ENCODE results near the gene KIAA0753. TPM values are rescaled to one million over a fixed set of nuclear protein-coding genes. Genes with fewer than 3 reads are reported as not detected.
A peak's percentile ranks its signal among the peaks of the same experiment; 100 is the strongest.

The KIAA0753 gene
- total and polyA plus RNA-seq, 4 donors: 5.3 to 31.9 (median 12.8) TPM

DNA sequence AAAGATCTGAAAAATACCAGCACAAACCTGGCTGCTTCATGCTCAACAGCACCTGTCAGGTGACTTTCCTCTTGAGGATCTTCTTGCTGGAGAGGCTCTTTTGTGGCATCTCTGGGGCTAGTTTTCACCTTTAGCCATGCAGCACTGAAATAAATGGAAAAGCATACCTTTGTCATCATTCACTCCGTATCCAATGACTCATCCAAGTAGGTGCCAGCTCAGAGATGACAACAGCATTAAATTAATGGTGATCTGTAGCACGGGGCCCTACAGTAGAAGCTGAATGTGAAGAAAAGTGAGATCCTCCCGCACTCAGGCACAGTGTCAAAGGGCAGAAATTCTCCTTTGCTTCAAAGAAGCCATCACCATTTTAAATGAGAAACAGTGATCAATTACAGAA lies 32.2 kb downstream of the KIAA0753 start:
- H3K36me3 ChIP-seq (ENCODE audit: control insufficient read depth in 4 of 4, insufficient read depth in 4 of 4, low read length in 4 of 4): peaks cover 15 to 62% (median 41%) of the 10 kb centered on the region in 4 donors
- peaks cover 0 to 6% (median 2%) of the 10 kb centered on the region in 5 donors for H3K4me1 ChIP-seq (ENCODE audit: control insufficient read depth in 5 of 5, insufficient read depth in 5 of 5, low read length in 5 of 5)
- H3K9ac ChIP-seq (ENCODE audit: insufficient read depth in 1 of 2, low read length in 2 of 2): no peak overlapping the region
- H3K9me3 ChIP-seq (ENCODE audit: control insufficient read depth in 4 of 4, insufficient read depth in 3 of 4, low read length in 3 of 4): no peaks in the 10 kb centered on the region
- TF ChIP-seq CTCF (IDR thresholded peaks at IDR 0.05; ENCODE audit: control extremely low read depth, extremely low read depth): no peak
- H3K4me3 ChIP-seq: no peak overlapping the region
- H3K27ac ChIP-seq (ENCODE audit: low read depth in 1 of 2, low read length in 1 of 2): no peak overlapping the region
- no peak for ATAC-seq (ENCODE audit: insufficient read depth, low FRiP score)
- H3K27me3 ChIP-seq (ENCODE audit: control insufficient read depth in 3 of 3, insufficient read depth in 3 of 3, low read length in 2 of 3): no peaks in the 10 kb centered on the region
- 92 to 94% methylated on average over 3 of the region's 3 CpGs for WGBS, 2 donors
- DNase-seq: no peak

GRCh38 chr17:6605142-6605541 lies 35.4 kb downstream of the KIAA0753 start:
- ATAC-seq (ENCODE audit: insufficient read depth, low FRiP score): no peak

DNA sequence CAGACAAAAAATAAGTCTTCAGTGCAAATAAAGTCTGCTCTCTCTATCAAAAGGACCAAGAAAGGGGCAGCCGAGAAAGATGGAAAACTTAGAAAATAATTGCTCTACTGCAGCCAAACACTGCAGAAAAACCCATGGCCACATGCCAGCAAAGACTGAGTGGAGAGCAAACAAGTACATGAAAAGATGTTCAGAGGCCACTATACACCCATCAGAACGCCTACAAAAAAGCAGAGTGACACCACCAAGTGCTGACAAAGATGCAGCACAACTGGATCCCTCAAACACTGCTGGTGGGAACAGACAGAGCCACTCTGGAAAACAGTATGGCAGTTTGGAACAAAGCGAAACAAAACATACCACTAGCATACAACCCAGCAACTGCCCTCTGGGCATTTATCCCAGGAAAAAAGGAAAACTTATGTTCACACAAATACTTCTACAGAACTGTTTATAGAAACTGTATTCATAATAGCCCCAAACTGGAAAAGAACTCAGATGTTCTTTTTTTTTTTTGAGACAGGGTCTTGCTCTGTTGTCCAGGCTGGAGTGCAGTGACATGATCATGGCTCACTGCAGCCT lies 36.7 kb downstream of the KIAA0753 start:
- ATAC-seq (ENCODE audit: insufficient read depth, low FRiP score): no peak
- Histone ChIP-seq H3K27me3 (ENCODE audit: control insufficient read depth in 3 of 3, insufficient read depth in 3 of 3, low read length in 2 of 3) (no peaks in the 10 kb centered on the region), H3K4me1 (ENCODE audit: control insufficient read depth in 5 of 5, insufficient read depth in 5 of 5, low read length in 5 of 5) (peaks cover 0 to 24% (median 4%) of the 10 kb centered on the region in 5 donors), H3K9ac (ENCODE audit: insufficient read depth in 1 of 2, low read length in 2 of 2) (no peak overlapping the region), H3K4me3 (no peak overlapping the region), H3K27ac (ENCODE audit: low read depth in 1 of 2, low read length in 1 of 2) (no peak overlapping the region), H3K9me3 (ENCODE audit: control insufficient read depth in 4 of 4, insufficient read depth in 3 of 4, low read length in 3 of 4) (no peaks in the 10 kb centered on the region), H3K36me3 (ENCODE audit: control insufficient read depth in 4 of 4, insufficient read depth in 4 of 4, low read length in 4 of 4) (peaks cover 10 to 66% (median 34%) of the 10 kb centered on the region in 4 donors)
- no peak for TF ChIP-seq CTCF (IDR thresholded peaks at IDR 0.05; ENCODE audit: control extremely low read depth, extremely low read depth)
- 62 to 83% methylated on average over 3 of the region's 3 CpGs for WGBS, 2 donors
- peak; percentile 80 to 94 (median 90) for DNase-seq

More at GRCh38 chr17:6605142-6605541, 35.4 kb downstream of the KIAA0753 start:
- no peak for DNase-seq
- peaks cover 15 to 72% (median 41%) of the 10 kb centered on the region in 4 donors for H3K36me3 ChIP-seq (ENCODE audit: control insufficient read depth in 4 of 4, insufficient read depth in 4 of 4, low read length in 4 of 4)
- H3K27me3 ChIP-seq (ENCODE audit: control insufficient read depth in 3 of 3, insufficient read depth in 3 of 3, low read length in 2 of 3): no peaks in the 10 kb centered on the region
- H3K4me1 ChIP-seq (ENCODE audit: control insufficient read depth in 5 of 5, insufficient read depth in 5 of 5, low read length in 5 of 5): peaks cover 0 to 13% (median 3%) of the 10 kb centered on the region in 5 donors
- no peak for TF ChIP-seq CTCF (IDR thresholded peaks at IDR 0.05; ENCODE audit: control extremely low read depth, extremely low read depth)
- H3K9me3 ChIP-seq (ENCODE audit: control insufficient read depth in 4 of 4, insufficient read depth in 3 of 4, low read length in 3 of 4): no peaks in the 10 kb centered on the region
- H3K27ac ChIP-seq (ENCODE audit: low read depth in 1 of 2, low read length in 1 of 2): no peak overlapping the region
- H3K9ac ChIP-seq (ENCODE audit: insufficient read depth in 1 of 2, low read length in 2 of 2): no peak overlapping the region
- no peak overlapping the region for H3K4me3 ChIP-seq
- WGBS, 2 donors: 91 to 98% methylated on average over 6 of the region's 6 CpGs

DNA sequence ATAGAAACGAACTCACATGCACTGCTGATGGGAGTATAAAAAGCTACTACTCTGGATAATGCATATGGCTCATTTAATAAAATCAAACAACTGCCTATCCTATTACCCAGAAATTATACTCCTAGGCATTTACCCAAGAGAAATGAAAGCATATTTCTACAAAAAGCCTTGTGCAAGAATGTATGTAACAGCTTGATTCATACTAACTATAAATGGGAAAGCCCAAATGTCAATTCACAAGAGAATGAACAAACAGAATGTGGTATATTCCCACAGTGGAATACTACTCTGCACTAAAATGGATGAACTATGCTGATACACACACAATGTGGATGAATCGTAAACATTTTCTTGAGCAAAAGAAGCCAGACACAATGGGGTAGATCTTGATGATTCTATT lies 38.4 kb downstream of the KIAA0753 start:
- DNase-seq (no peak), ATAC-seq (ENCODE audit: insufficient read depth, low FRiP score) (no peak)
- no peak for TF ChIP-seq CTCF (IDR thresholded peaks at IDR 0.05; ENCODE audit: control extremely low read depth, extremely low read depth)
- peaks cover 0 to 32% (median 5%) of the 10 kb centered on the region in 5 donors for H3K4me1 ChIP-seq (ENCODE audit: control insufficient read depth in 5 of 5, insufficient read depth in 5 of 5, low read length in 5 of 5)
- 93% methylated on average over 2 of the region's 2 CpGs for WGBS, 2 donors
- H3K27ac ChIP-seq (ENCODE audit: low read depth in 1 of 2, low read length in 1 of 2): no peak overlapping the region
- no peaks in the 10 kb centered on the region for H3K9me3 ChIP-seq (ENCODE audit: control insufficient read depth in 4 of 4, insufficient read depth in 3 of 4, low read length in 3 of 4)
- H3K36me3 ChIP-seq (ENCODE audit: control insufficient read depth in 4 of 4, insufficient read depth in 4 of 4, low read length in 4 of 4): peaks cover 6 to 59% (median 30%) of the 10 kb centered on the region in 4 donors
- no peaks in the 10 kb centered on the region for H3K27me3 ChIP-seq (ENCODE audit: control insufficient read depth in 3 of 3, insufficient read depth in 3 of 3, low read length in 2 of 3)
- H3K4me3 ChIP-seq: no peak overlapping the region
- no peak overlapping the region for H3K9ac ChIP-seq (ENCODE audit: insufficient read depth in 1 of 2, low read length in 2 of 2)
